G401.6 (cell line): ENCODE results near the gene CACNA1D.

Experiments used
- FAIRE-seq: peaks from 2 replicates; lab custom pipeline; 2012; peaks lifted over from hg19 to GRCh38; lab: Jason Lieb, UNC

Gene CACNA1D

GRCh38 chr3:53829605-53830004 lies 335.2 kb downstream of the CACNA1D start:
- FAIRE-seq, result no peak

- FAIRE-seq, result no peak
Observed at GRCh38 chr3:53830944-53831343, 336.5 kb downstream of the CACNA1D start.

GRCh38 chr3:53833053-53833645 lies 338.7 kb downstream of the CACNA1D start:
- no peak for FAIRE-seq

GRCh38 chr3:53833700-53834099 lies 339.3 kb downstream of the CACNA1D start:
- no peak for FAIRE-seq

- no peak for FAIRE-seq
Observed at GRCh38 chr3:53834429-53835095, 340.2 kb downstream of the CACNA1D start.

- no peak for FAIRE-seq
Observed at GRCh38 chr3:53835257-53835656, 340.8 kb downstream of the CACNA1D start.

GRCh38 chr3:53836084-53836872 lies 341.9 kb downstream of the CACNA1D start:
- no peak for FAIRE-seq

GRCh38 chr3:53837331-53837730 lies 342.9 kb downstream of the CACNA1D start:
- FAIRE-seq, result no peak

- FAIRE-seq, result no peak
Observed at GRCh38 chr3:53841296-53841695, 346.9 kb downstream of the CACNA1D start.

GRCh38 chr3:53842436-53843194 lies 348.2 kb downstream of the CACNA1D start:
- FAIRE-seq, result no peak

GRCh38 chr3:53843195-53844177 lies 349.1 kb downstream of the CACNA1D start:
- FAIRE-seq, result no peak

GRCh38 chr3:53844262-53845102 lies 350.1 kb downstream of the CACNA1D start:
- FAIRE-seq, result no peak

- no peak for FAIRE-seq
Observed at GRCh38 chr3:53845103-53845880, 350.9 kb downstream of the CACNA1D start.

GRCh38 chr3:53845881-53846133 lies 351.4 kb downstream of the CACNA1D start:
- FAIRE-seq, result no peak

GRCh38 chr3:53846134-53846850 lies 351.9 kb downstream of the CACNA1D start, which contains the start of the genes CHDH and IL17RB:
Gene CHDH (minus strand): TSS chr3:53846419. CDS start chr3:53824008, 22,411 bp downstream.
Gene IL17RB (plus strand): TSS chr3:53846568. CDS start chr3:53846589, 21 bp downstream.
- FAIRE-seq, result no peak

- no peak for FAIRE-seq
Observed at GRCh38 chr3:53846851-53847155, 352.4 kb downstream of the CACNA1D start.

- FAIRE-seq, result no peak
Observed at GRCh38 chr3:53849916-53850315, 355.5 kb downstream of the CACNA1D start.

GRCh38 chr3:53850895-53851294 lies 356.5 kb downstream of the CACNA1D start:
- FAIRE-seq, result no peak

GRCh38 chr3:53856964-53857363 lies 362.6 kb downstream of the CACNA1D start:
- FAIRE-seq, result no peak
